H1 (cell line): Measurements from ENCODE around the gene AGBL1. TPM values are rescaled to one million over a fixed set of nuclear protein-coding genes. Genes with fewer than 3 reads are reported as not detected.

Experiments used
- CTCF ChIA-PET: fragments of 300-600 bp; sonication (Branson Sonifier 250); formaldehyde crosslinking; loops from one replicate; lab custom pipeline; 2021; ENCODE audit not compliant: partially characterized antibody; lab: Charles Lee
- POLR2A ChIA-PET: fragments of 300-600 bp; sonication (Branson Sonifier 250); formaldehyde crosslinking; loops from one replicate; lab custom pipeline; 2021; ENCODE audit warnings: inconsistent platforms; ENCODE audit not compliant: partially characterized antibody; lab: Charles Lee
- DNase-seq, 2 experiments: peaks; one replicate each; pipeline versions ENCODE4 v3.0.0 to v3.0.0-alpha.2; 2010 to 2022; ENCODE audit warnings: low spot score in 2 of 2, low read depth in 1 of 2, mixed read lengths in 1 of 2
- FAIRE-seq: peaks from 2 replicates; lab custom pipeline; 2011; peaks lifted over from hg19 to GRCh38; lab: Jason Lieb, UNC
- H2AFZ ChIP-seq: 2 replicates; pipeline ENCODE4 v1.8.1; 2012; ENCODE audit warnings: low read length, inconsistent platforms
- H2AK5ac ChIP-seq: 2 replicates; pipeline ENCODE4 v1.6.1; 2013; ENCODE audit warnings: low read depth, low read length
- H2BK120ac ChIP-seq: replicated peaks from 2 replicates; pipeline ENCODE3; 2013; ENCODE audit warnings: low read depth, low read length, inconsistent platforms
- H2BK12ac ChIP-seq: 2 replicates; pipeline ENCODE4 v1.6.1; 2013; ENCODE audit warnings: low read depth, low read length
- H2BK15ac ChIP-seq: 2 replicates; pipeline ENCODE4 v1.6.1; 2013; ENCODE audit warnings: low read length
- H2BK20ac ChIP-seq: 2 replicates; pipeline ENCODE4 v1.6.1; 2013; ENCODE audit warnings: low read length
- H2BK5ac ChIP-seq: 2 replicates; pipeline ENCODE4 v1.6.1; 2013; ENCODE audit warnings: low read depth, low read length
- H3K14ac ChIP-seq: 2 replicates; pipeline ENCODE4 v1.6.1; 2013; ENCODE audit warnings: inconsistent platforms; ENCODE audit not compliant: insufficient read length
- H3K18ac ChIP-seq: 2 replicates; pipeline ENCODE4 v1.6.1; 2013; ENCODE audit warnings: low read length; ENCODE audit errors: extremely low read depth
- H3K23ac ChIP-seq: 2 replicates; pipeline ENCODE4 v1.6.1; 2013; ENCODE audit warnings: inconsistent platforms; ENCODE audit not compliant: insufficient read length
- H3K23me2 ChIP-seq: 2 replicates; pipeline ENCODE4 v1.6.1; 2013; ENCODE audit warnings: low read depth, low read length
- H3K27ac ChIP-seq: 2 replicates; pipeline ENCODE4 v1.6.1; 2011; ENCODE audit warnings: low read depth, low read length, inconsistent platforms
- H3K27me3 ChIP-seq, 4 experiments: replicated peaks in 1 of 4; 1 replicate in 1 of 4; 2 replicates in 3 of 4; pipeline versions ENCODE4 v1.6.1 to v1.8.1; 2011 to 2013; ENCODE audit warnings: low read length in 3 of 4, mild to moderate bottlenecking in 3 of 4, inconsistent platforms in 2 of 4, mixed read lengths in 2 of 4, moderate library complexity in 1 of 4; ENCODE audit not compliant: control insufficient read depth in 3 of 4, insufficient read depth in 3 of 4; ENCODE audit errors: extremely low read depth in 1 of 4
- H3K36me3 ChIP-seq, 4 experiments: 2 replicates each; pipeline versions ENCODE4 v1.6.1 to v1.8.1; 2011 to 2013; ENCODE audit warnings: mild to moderate bottlenecking in 4 of 4, low read length in 3 of 4, moderate library complexity in 2 of 4, control low read depth in 1 of 4, inconsistent platforms in 1 of 4; ENCODE audit not compliant: insufficient read depth in 4 of 4, control insufficient read depth in 2 of 4
- H3K4ac ChIP-seq: replicated peaks from 2 replicates; pipeline ENCODE3; 2013; ENCODE audit warnings: low read length, low read depth, mixed read lengths, inconsistent platforms; ENCODE audit not compliant: insufficient read length
- H3K4me1 ChIP-seq, 4 experiments: replicated peaks in 1 of 4; 1 replicate in 1 of 4; 2 replicates in 3 of 4; pipeline versions ENCODE4 v1.6.1 to v1.8.1; 2011 to 2013; ENCODE audit warnings: low read length in 3 of 4, inconsistent platforms in 2 of 4, mixed read lengths in 1 of 4; ENCODE audit not compliant: insufficient read depth in 4 of 4, control insufficient read depth in 3 of 4
- H3K4me2 ChIP-seq, 2 experiments: 2 replicates each; pipeline versions ENCODE4 v1.6.1 to v1.8.1; 2011 to 2013; ENCODE audit warnings: low read depth in 2 of 2, low read length in 2 of 2, control low read depth in 1 of 2, inconsistent platforms in 1 of 2, mild to moderate bottlenecking in 1 of 2; ENCODE audit not compliant: insufficient read depth in 1 of 2
- H3K4me3 ChIP-seq, 4 experiments: fragments of 200-600, 300-600 bp in 1 of 4; sonication (generic), shearing (Covaris generic), sonication (Bioruptor Twin) in 1 of 4; 2 replicates each; pipeline versions ENCODE4 v1.5.1 to v1.8.1; 2011 to 2016; ENCODE audit warnings: low read length in 4 of 4, low read depth in 3 of 4, control low read depth in 2 of 4, inconsistent platforms in 2 of 4, mild to moderate bottlenecking in 2 of 4, mixed read lengths in 1 of 4, moderate library complexity in 1 of 4; ENCODE audit not compliant: insufficient read depth in 2 of 4; ENCODE audit errors: extremely low read depth in 1 of 4
- H3K56ac ChIP-seq: replicated peaks from 2 replicates; pipeline ENCODE3; 2013; ENCODE audit warnings: low read depth, mild to moderate bottlenecking, mixed read lengths, low read length, inconsistent platforms; ENCODE audit not compliant: insufficient read length
- H3K79me1 ChIP-seq: 2 replicates; pipeline ENCODE4 v1.6.1; 2013; ENCODE audit warnings: low read depth, low read length, control low read depth
- H3K79me2 ChIP-seq, 2 experiments: 2 replicates each; pipeline versions ENCODE4 v1.6.1 to v1.8.1; 2012 to 2013; ENCODE audit warnings: low read length in 2 of 2, mild to moderate bottlenecking in 2 of 2, inconsistent platforms in 1 of 2; ENCODE audit not compliant: insufficient read depth in 2 of 2, control insufficient read depth in 1 of 2
- H3K9ac ChIP-seq, 4 experiments: replicated peaks in 1 of 4; 1 replicate in 1 of 4; 2 replicates in 3 of 4; pipeline versions ENCODE4 v1.6.1 to v1.8.1; 2011 to 2013; ENCODE audit warnings: low read depth in 3 of 4, low read length in 3 of 4, control low read depth in 2 of 4, mild to moderate bottlenecking in 2 of 4, moderate library complexity in 2 of 4, inconsistent platforms in 1 of 4; ENCODE audit errors: extremely low read depth in 1 of 4
- H3K9me3 ChIP-seq, 2 experiments: 2 replicates each; pipeline versions ENCODE4 v1.6.1 to v1.8.1; 2012 to 2013; ENCODE audit warnings: mild to moderate bottlenecking in 2 of 2, moderate library complexity in 2 of 2, control low read depth in 1 of 2, inconsistent platforms in 1 of 2, low read depth in 1 of 2, low read length in 1 of 2, mixed read lengths in 1 of 2; ENCODE audit not compliant: insufficient read depth in 2 of 2
- H4K20me1 ChIP-seq, 2 experiments: replicated peaks in 1 of 2; 2 replicates each; pipeline versions ENCODE3 to v1.8.1; 2011 to 2013; ENCODE audit warnings: inconsistent platforms in 2 of 2, low read length in 2 of 2, mild to moderate bottlenecking in 1 of 2; ENCODE audit not compliant: insufficient read depth in 2 of 2, control insufficient read depth in 1 of 2
- H4K5ac ChIP-seq: 2 replicates; pipeline ENCODE4 v1.6.1; 2013; ENCODE audit warnings: low read length, low read depth, mixed read lengths, inconsistent platforms; ENCODE audit not compliant: insufficient read length
- H4K8ac ChIP-seq: 2 replicates; pipeline ENCODE4 v1.8.0; 2013; ENCODE audit warnings: mild to moderate bottlenecking, moderate library complexity, low read length, inconsistent platforms; ENCODE audit not compliant: insufficient read depth; ENCODE audit errors: extremely low read depth
- H4K91ac ChIP-seq: replicated peaks from 2 replicates; pipeline ENCODE3; 2013; ENCODE audit warnings: low read length, mixed read lengths, inconsistent platforms; ENCODE audit not compliant: insufficient read length
- EGR1 ChIP-seq: IDR thresholded peaks from 2 replicates; pipeline ENCODE4 v1.6.1; 2011; ENCODE audit warnings: low read depth, low read length, borderline replicate concordance
- GABPA ChIP-seq: IDR thresholded peaks from 2 replicates; pipeline ENCODE4 v1.6.1; 2011; ENCODE audit warnings: mild to moderate bottlenecking, low read length, moderate library complexity, borderline replicate concordance; ENCODE audit not compliant: insufficient read depth
- PHF8 ChIP-seq: fragments of 200-600 bp; sonication (generic); conservative IDR thresholded peaks from 2 replicates; pipeline ENCODE4 v1.7.1; 2012; ENCODE audit warnings: low read depth, mild to moderate bottlenecking, inconsistent platforms, low read length, moderate library complexity
- RAD21 ChIP-seq, 2 experiments: IDR thresholded peaks in 1 of 2; conservative IDR thresholded peaks in 1 of 2; 2 replicates each; pipeline ENCODE4 v1.6.1; 2011; ENCODE audit warnings: low read depth in 2 of 2, low read length in 2 of 2, improper control_type of control experiment in 1 of 2, inconsistent platforms in 1 of 2, mild to moderate bottlenecking in 1 of 2, moderate library complexity in 1 of 2
- RFX5 ChIP-seq: IDR thresholded peaks from 2 replicates; pipeline ENCODE4 v1.6.1; 2011; ENCODE audit warnings: low read depth, low read length, improper control_type of control experiment, borderline replicate concordance
- SIN3A ChIP-seq, 2 experiments: IDR thresholded peaks in 1 of 2; conservative IDR thresholded peaks in 1 of 2; 2 replicates each; pipeline ENCODE4 v1.6.1; 2011 to 2012; ENCODE audit warnings: low read length in 2 of 2, improper control_type of control experiment in 1 of 2, low read depth in 1 of 2, mild to moderate bottlenecking in 1 of 2
- WGBS, 2 experiments: shearing (Covaris generic) in 1 of 2; methylation state at CpG; one replicate each; pipeline versions ENCODE4 v1.1.6 to v1.1.7; 2013 to 2015; ENCODE audit warnings: low lambda C conversion rate in 2 of 2, mixed read lengths in 2 of 2, inconsistent platforms in 1 of 2, low coverage in 1 of 2, missing lambda C conversion rate in 1 of 2; ENCODE audit not compliant: insufficient replicate concordance in 2 of 2, insufficient coverage in 1 of 2, insufficient read length in 1 of 2; ENCODE audit errors: extremely low coverage in 1 of 2, missing lambda C conversion rate in 1 of 2; 5-methylcytosine and 5-hydroxymethylcytosine counted together
- polyA plus RNA-seq, 7 experiments: library from polyadenylated mRNA; depleted of rRNA in 3 of 7; stranded (reverse) in 5 of 7; unstranded in 2 of 7; fragments of >200 nt in 5 of 7; fragments of 200-250 nt in 2 of 7; gene quantifications; 1 replicate in 5 of 7; 2 replicates in 1 of 7; 4 replicates in 1 of 7; pipeline versions ENCODE4 v1.2.1 to v1.2.3, GENCODE V29; 2011 to 2013; ENCODE audit warnings: missing spikeins in 2 of 7, mixed read lengths in 2 of 7
- total RNA-seq: library from RNA; stranded (reverse); fragmentation: NEBNext Ultra II Directional; extraction: Animal tissue kit (Norgen Biotek cat#: 25700); gene quantifications from 2 replicates; pipeline ENCODE4 v1.2.1, GENCODE V29; 2021
- TF ChIP-seq, protein P1 (sequence below), 3 experiments: IDR thresholded peaks; 1 replicate in 2 of 3; 2 replicates in 1 of 3; pipeline versions ENCODE4 v1.5.1 to v1.6.1; 2011; ENCODE audit warnings: low read length in 3 of 3, mild to moderate bottlenecking in 3 of 3, inconsistent platforms in 2 of 3, low read depth in 1 of 3, moderate library complexity in 1 of 3; ENCODE audit not compliant: insufficient read depth in 1 of 3; ENCODE audit errors: control extremely low read depth in 1 of 3

AGBL1 gene
- total and polyA plus RNA-seq, 2 of the 8 experiments (the other 6 are each of a cell fraction or from before 2014, with no cell fraction given): not detected

DNA sequence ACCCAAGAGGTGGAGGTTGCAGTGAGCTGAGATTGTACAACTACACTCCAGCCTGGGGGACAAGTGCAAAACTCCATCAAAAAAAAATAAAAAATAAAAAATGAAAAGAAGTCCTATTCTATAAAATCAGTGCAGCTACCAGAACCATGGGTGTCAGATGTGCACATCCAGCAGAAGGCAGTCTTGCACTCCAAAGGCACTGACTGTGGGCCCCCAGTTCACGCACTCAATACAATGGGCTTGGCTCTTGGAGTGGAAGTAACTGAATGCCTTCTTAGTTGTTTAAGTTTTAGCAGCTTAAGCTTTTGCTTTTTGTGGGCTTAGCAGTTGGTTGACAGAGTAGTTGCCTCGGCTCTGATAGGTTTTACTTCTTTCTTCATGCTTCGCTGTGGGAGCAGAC is 141.4 kb downstream of the AGBL1 start:
- no peak overlapping the region for H3K27ac ChIP-seq
- 95% methylated on average over 3 of the region's 3 CpGs; no CpG with 5 or more reads in 1 of the 2 experiments for WGBS, 2 experiments
- H2BK120ac ChIP-seq: no peak overlapping the region
- H3K79me2 ChIP-seq: no peaks in the 10 kb centered on the region
- H3K56ac ChIP-seq: no peak overlapping the region
- no peak overlapping the region for H4K8ac ChIP-seq
- DNase-seq (no peak), FAIRE-seq (no peak)
- no peak overlapping the region for H3K9ac ChIP-seq
- no peaks in the 10 kb centered on the region; a peak in 1 of 7 replicates for H3K27me3 ChIP-seq
- H4K5ac ChIP-seq: no peak overlapping the region
- no peak overlapping the region for H3K23ac ChIP-seq
- no peak overlapping the region for H2BK12ac ChIP-seq
- no peak for TF ChIP-seq GABPA
- no peak for TF ChIP-seq SIN3A (conservative IDR thresholded peaks at IDR 0.05 in 1 of 2, IDR thresholded peaks at IDR 0.05 in 1 of 2; ENCODE audit: low read depth in 1 of 2, low read length in 2 of 2)
- TF ChIP-seq PHF8: no peak
- TF ChIP-seq, protein P1, sequence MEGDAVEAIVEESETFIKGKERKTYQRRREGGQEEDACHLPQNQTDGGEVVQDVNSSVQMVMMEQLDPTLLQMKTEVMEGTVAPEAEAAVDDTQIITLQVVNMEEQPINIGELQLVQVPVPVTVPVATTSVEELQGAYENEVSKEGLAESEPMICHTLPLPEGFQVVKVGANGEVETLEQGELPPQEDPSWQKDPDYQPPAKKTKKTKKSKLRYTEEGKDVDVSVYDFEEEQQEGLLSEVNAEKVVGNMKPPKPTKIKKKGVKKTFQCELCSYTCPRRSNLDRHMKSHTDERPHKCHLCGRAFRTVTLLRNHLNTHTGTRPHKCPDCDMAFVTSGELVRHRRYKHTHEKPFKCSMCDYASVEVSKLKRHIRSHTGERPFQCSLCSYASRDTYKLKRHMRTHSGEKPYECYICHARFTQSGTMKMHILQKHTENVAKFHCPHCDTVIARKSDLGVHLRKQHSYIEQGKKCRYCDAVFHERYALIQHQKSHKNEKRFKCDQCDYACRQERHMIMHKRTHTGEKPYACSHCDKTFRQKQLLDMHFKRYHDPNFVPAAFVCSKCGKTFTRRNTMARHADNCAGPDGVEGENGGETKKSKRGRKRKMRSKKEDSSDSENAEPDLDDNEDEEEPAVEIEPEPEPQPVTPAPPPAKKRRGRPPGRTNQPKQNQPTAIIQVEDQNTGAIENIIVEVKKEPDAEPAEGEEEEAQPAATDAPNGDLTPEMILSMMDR (IDR thresholded peaks at IDR 0.05; ENCODE audit: control extremely low read depth in 1 of 3, insufficient read depth in 1 of 3, low read depth in 1 of 3, low read length in 3 of 3): peak; percentile 3 to 12 (median 7); a peak in 3 of 4 replicates
- TF ChIP-seq RAD21 (IDR thresholded peaks at IDR 0.05 in 1 of 2, conservative IDR thresholded peaks at IDR 0.05 in 1 of 2; ENCODE audit: low read depth in 2 of 2, low read length in 2 of 2): peak; percentile 41 to 52
- TF ChIP-seq EGR1: no peak
- no peak for TF ChIP-seq RFX5
- no peak overlapping the region for H2AFZ ChIP-seq
- no peak overlapping the region for H2BK5ac ChIP-seq
- H3K18ac ChIP-seq: no peak overlapping the region
- no peak overlapping the region for H2BK20ac ChIP-seq
- H3K14ac ChIP-seq: no peak overlapping the region
- H4K20me1 ChIP-seq: no peaks in the 10 kb centered on the region
- peaks cover 12 to 13% of the 10 kb centered on the region in 2 experiments; a peak in 3 of 4 replicates for H3K9me3 ChIP-seq
- H3K4me3 ChIP-seq: no peak overlapping the region
- no peaks in the 10 kb centered on the region for H3K79me1 ChIP-seq
- ChIA-PET POLR2A (no interaction called here), CTCF (interaction anchor here (0.6 to 1.5 kb wide), 6 partner anchors 9 to 738 kb away, joined by 3 to 4 read pairs (median 4); no protein-coding TSS in a partner anchor)
- H3K4me1 ChIP-seq: no peaks in the 10 kb centered on the region
- H3K4me2 ChIP-seq: no peak overlapping the region
- H3K4ac ChIP-seq: no peak overlapping the region
- no peaks in the 10 kb centered on the region for H3K23me2 ChIP-seq
- no peak overlapping the region for H2AK5ac ChIP-seq
- no peak overlapping the region for H4K91ac ChIP-seq
- H2BK15ac ChIP-seq: no peak overlapping the region
- peaks cover 0 to 3% (median 0%) of the 10 kb centered on the region in 4 experiments; a peak in 1 of 8 replicates for H3K36me3 ChIP-seq
